Transverse colon (tissue), 4 donors: Measurements from ENCODE around the gene TBC1D9.

Experiments used
- POLR2A ChIP-seq: fragments of 450-650 bp; IDR thresholded peaks from one replicate; pipeline ENCODE4 v1.6.1; 2016; ENCODE audit warnings: antibody characterized with exemption, mild to moderate bottlenecking, moderate library complexity
- POLR2AphosphoS5 ChIP-seq, 3 donors: sonication (generic); formaldehyde crosslinking; IDR thresholded peaks; one replicate each; pipeline ENCODE4 v1.6.1; 2016; ENCODE audit warnings: antibody characterized with exemption in 3 of 3
- TF ChIP-seq, protein P1 (sequence below), 5 experiments: fragments of 200-600 bp in 3 of 5; fragments of 450-650 bp in 2 of 5; sonication (generic) in 3 of 5; IDR thresholded peaks; 1 replicate in 2 of 5; 2 replicates in 3 of 5; pipeline ENCODE4 v1.5.1; 2016 to 2017; ENCODE audit warnings: antibody characterized with exemption in 5 of 5, inconsistent platforms in 3 of 5, mild to moderate bottlenecking in 2 of 5, moderate library complexity in 1 of 5

GRCh38 chr4:140726776-140727500 is 29.2 kb downstream of the TBC1D9 start:
- TF ChIP-seq, protein P1, sequence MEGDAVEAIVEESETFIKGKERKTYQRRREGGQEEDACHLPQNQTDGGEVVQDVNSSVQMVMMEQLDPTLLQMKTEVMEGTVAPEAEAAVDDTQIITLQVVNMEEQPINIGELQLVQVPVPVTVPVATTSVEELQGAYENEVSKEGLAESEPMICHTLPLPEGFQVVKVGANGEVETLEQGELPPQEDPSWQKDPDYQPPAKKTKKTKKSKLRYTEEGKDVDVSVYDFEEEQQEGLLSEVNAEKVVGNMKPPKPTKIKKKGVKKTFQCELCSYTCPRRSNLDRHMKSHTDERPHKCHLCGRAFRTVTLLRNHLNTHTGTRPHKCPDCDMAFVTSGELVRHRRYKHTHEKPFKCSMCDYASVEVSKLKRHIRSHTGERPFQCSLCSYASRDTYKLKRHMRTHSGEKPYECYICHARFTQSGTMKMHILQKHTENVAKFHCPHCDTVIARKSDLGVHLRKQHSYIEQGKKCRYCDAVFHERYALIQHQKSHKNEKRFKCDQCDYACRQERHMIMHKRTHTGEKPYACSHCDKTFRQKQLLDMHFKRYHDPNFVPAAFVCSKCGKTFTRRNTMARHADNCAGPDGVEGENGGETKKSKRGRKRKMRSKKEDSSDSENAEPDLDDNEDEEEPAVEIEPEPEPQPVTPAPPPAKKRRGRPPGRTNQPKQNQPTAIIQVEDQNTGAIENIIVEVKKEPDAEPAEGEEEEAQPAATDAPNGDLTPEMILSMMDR (IDR thresholded peaks at IDR 0.05): no peak
- TF ChIP-seq POLR2A (no peak), POLR2AphosphoS5 (IDR thresholded peaks at IDR 0.05) (no peak)
